Prostate gland (tissue), 2 donors: ENCODE data around the gene CKS2.

Experiments
- POLR2A ChIP-seq: fragments of 450-650 bp; IDR thresholded peaks from one replicate; pipeline ENCODE4 v1.6.1; 2016; ENCODE audit warnings: antibody characterized with exemption, mild to moderate bottlenecking
- POLR2AphosphoS5 ChIP-seq: sonication (generic); formaldehyde crosslinking; IDR thresholded peaks from one replicate; pipeline ENCODE4 v1.6.1; 2017; ENCODE audit warnings: antibody characterized with exemption
- TF ChIP-seq, protein P1 (sequence below), 4 experiments: fragments of 200-600 bp in 2 of 4; fragments of 450-650 bp in 2 of 4; sonication (generic) in 2 of 4; IDR thresholded peaks; 1 replicate in 3 of 4; 2 replicates in 1 of 4; pipeline ENCODE4 v1.5.1; 2016 to 2019; ENCODE audit warnings: antibody characterized with exemption in 4 of 4, mild to moderate bottlenecking in 2 of 4, moderate library complexity in 2 of 4

DNA sequence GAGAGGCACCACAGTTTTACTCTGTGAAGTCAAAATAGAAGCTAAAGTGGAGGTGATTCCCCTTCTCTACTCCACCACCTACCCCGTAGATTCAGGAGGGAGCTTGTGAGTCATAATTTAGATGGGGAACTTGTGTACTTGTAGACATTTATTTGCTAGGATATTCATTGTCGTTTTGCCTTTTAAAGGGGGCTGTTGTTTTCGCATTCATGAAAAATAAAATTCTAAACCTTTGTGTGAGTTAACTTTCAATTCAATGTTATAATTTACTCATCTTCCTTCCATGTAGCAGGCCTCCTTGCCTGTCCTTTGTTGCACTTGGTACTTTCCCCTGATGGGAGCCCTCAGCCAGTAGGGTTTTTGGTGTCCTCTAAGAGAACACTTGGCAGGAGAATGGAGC is 29.3 kb downstream of the CKS2 start:
- TF ChIP-seq, protein P1, sequence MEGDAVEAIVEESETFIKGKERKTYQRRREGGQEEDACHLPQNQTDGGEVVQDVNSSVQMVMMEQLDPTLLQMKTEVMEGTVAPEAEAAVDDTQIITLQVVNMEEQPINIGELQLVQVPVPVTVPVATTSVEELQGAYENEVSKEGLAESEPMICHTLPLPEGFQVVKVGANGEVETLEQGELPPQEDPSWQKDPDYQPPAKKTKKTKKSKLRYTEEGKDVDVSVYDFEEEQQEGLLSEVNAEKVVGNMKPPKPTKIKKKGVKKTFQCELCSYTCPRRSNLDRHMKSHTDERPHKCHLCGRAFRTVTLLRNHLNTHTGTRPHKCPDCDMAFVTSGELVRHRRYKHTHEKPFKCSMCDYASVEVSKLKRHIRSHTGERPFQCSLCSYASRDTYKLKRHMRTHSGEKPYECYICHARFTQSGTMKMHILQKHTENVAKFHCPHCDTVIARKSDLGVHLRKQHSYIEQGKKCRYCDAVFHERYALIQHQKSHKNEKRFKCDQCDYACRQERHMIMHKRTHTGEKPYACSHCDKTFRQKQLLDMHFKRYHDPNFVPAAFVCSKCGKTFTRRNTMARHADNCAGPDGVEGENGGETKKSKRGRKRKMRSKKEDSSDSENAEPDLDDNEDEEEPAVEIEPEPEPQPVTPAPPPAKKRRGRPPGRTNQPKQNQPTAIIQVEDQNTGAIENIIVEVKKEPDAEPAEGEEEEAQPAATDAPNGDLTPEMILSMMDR (IDR thresholded peaks at IDR 0.05) = no peak
- TF ChIP-seq POLR2A (no peak), POLR2AphosphoS5 (no peak)
